GM12878 (cell line): ENCODE measurements around the gene ERCC4. TPM values are rescaled to one million over a fixed set of nuclear protein-coding genes. Genes with fewer than 3 reads are reported as not detected.
A peak's percentile ranks its signal among the peaks of the same experiment; 100 is the strongest.

Experiments
- BCL3 ChIP-seq: IDR thresholded peaks from 2 replicates; pipeline ENCODE4 v1.6.1; 2011; ENCODE audit warnings: borderline replicate concordance, low read depth, mild to moderate bottlenecking, moderate library complexity, low read length; ENCODE audit not compliant: insufficient read depth, poor library complexity, severe bottlenecking
- BMI1 ChIP-seq: fragments of 450-650 bp; IDR thresholded peaks from 2 replicates; pipeline ENCODE4 v1.6.1; 2016; ENCODE audit warnings: mild to moderate bottlenecking, moderate library complexity, borderline replicate concordance
- CHD4 ChIP-seq: fragments of 200-600 bp; sonication (generic); IDR thresholded peaks from 2 replicates; pipeline ENCODE4 v1.6.1; 2016; ENCODE audit warnings: mild to moderate bottlenecking
- EED ChIP-seq: sonication (generic); IDR thresholded peaks from 2 replicates; pipeline ENCODE4 v1.6.1; 2016; ENCODE audit warnings: antibody characterized with exemption, low read depth
- EGR1 ChIP-seq, 2 experiments: IDR thresholded peaks; 1 replicate in 1 of 2; 2 replicates in 1 of 2; pipeline ENCODE4 v1.6.1; 2011 to 2012; ENCODE audit warnings: low read depth in 2 of 2, low read length in 2 of 2, borderline replicate concordance in 1 of 2, mild to moderate bottlenecking in 1 of 2, moderate library complexity in 1 of 2
- ESRRA ChIP-seq: IDR thresholded peaks from 2 replicates; pipeline ENCODE4 v1.6.1; 2012; ENCODE audit warnings: mild to moderate bottlenecking, low read length, improper control_type of control experiment
- GABPA ChIP-seq: IDR thresholded peaks from 2 replicates; pipeline ENCODE4 v1.6.1; 2014; ENCODE audit warnings: antibody characterized with exemption, low read depth, mild to moderate bottlenecking, inconsistent platforms
- HSF1 ChIP-seq: fragments of 150-350 bp; IDR thresholded peaks from 2 replicates; pipeline ENCODE4 v1.6.1; 2014; ENCODE audit warnings: mild to moderate bottlenecking, low read depth, low read length
- NFXL1 ChIP-seq: fragments of 450-650 bp; IDR thresholded peaks from 2 replicates; pipeline ENCODE4 v1.6.1; 2017; ENCODE audit warnings: antibody characterized with exemption, mild to moderate bottlenecking, borderline replicate concordance
- POLR2AphosphoS5 ChIP-seq: IDR thresholded peaks from 2 replicates; pipeline ENCODE4 v1.6.1; 2011; ENCODE audit warnings: mild to moderate bottlenecking, low read length, inconsistent platforms
- RAD51 ChIP-seq: fragments of 450-650 bp; IDR thresholded peaks from 2 replicates; pipeline ENCODE4 v1.6.1; 2016; ENCODE audit warnings: moderate library complexity, mild to moderate bottlenecking, inconsistent platforms
- RELA ChIP-seq: fragments of 450-650 bp; IDR thresholded peaks from 2 replicates; pipeline ENCODE4 v1.8.0; 2014; ENCODE audit warnings: borderline replicate concordance; ENCODE audit not compliant: partially characterized antibody
- REST ChIP-seq: IDR thresholded peaks from 2 replicates; pipeline ENCODE4 v1.6.1; 2012; ENCODE audit warnings: mild to moderate bottlenecking, low read depth, low read length
- SIX5 ChIP-seq: IDR thresholded peaks from 2 replicates; pipeline ENCODE4 v1.6.1; 2011; ENCODE audit warnings: mild to moderate bottlenecking, low read depth, low read length, moderate library complexity; ENCODE audit not compliant: severe bottlenecking
- SMAD1 ChIP-seq: fragments of 450-650 bp; IDR thresholded peaks from 2 replicates; pipeline ENCODE4 v1.6.1; 2018; ENCODE audit warnings: mild to moderate bottlenecking, low read depth; ENCODE audit not compliant: partially characterized antibody
- SMAD5 ChIP-seq: IDR thresholded peaks from 2 replicates; pipeline ENCODE4 v1.6.1; 2016; ENCODE audit warnings: antibody characterized with exemption, low read depth
- TCF3 ChIP-seq: IDR thresholded peaks from 2 replicates; pipeline ENCODE4 v1.6.1; 2012; ENCODE audit warnings: low read depth, mild to moderate bottlenecking, low read length, borderline replicate concordance; ENCODE audit not compliant: insufficient read depth
- YY1 ChIP-seq: IDR thresholded peaks from 2 replicates; pipeline ENCODE4 v1.6.1; 2011; ENCODE audit warnings: low read depth, mild to moderate bottlenecking, low read length
- ZNF687 ChIP-seq: fragments of 450-650 bp; IDR thresholded peaks from 2 replicates; pipeline ENCODE4 v1.6.1; 2017; ENCODE audit warnings: mild to moderate bottlenecking, moderate library complexity
- polyA plus RNA-seq, 11 experiments: library from polyadenylated mRNA; depleted of rRNA in 4 of 11; unstranded in 6 of 11; stranded (reverse) in 5 of 11; fragments of >200 nt; fragmentation: Nextera tagmentation in 4 of 11; fragmentation: Illumina TruSeq in 1 of 11; extraction: Ambion mirVana in 4 of 11; extraction: Trizol in 1 of 11; gene quantifications; 1 replicate in 1 of 11; 2 replicates in 10 of 11; pipeline versions ENCODE4 v1.2.1 to v1.2.3, GENCODE V29; 2011 to 2016; ENCODE audit warnings: inconsistent platforms in 2 of 11, missing spikeins in 2 of 11, low read depth in 1 of 11
- total RNA-seq, 4 experiments: library from RNA; depleted of rRNA in 3 of 4; stranded (reverse); fragments of >200 nt in 3 of 4; fragmentation: Illumina TruSeq in 1 of 4; extraction: Trizol in 1 of 4; gene quantifications; 2 replicates each; pipeline versions ENCODE4 v1.2.1 to v1.2.3, GENCODE V29; 2013 to 2021

ERCC4 gene
- total and polyA plus RNA-seq, 10 of the 15 experiments (the other 5 are each of a cell fraction or from before 2014, with no cell fraction given), result 4.7 to 24.6 (median 8.9) TPM

GRCh38 chr16:13957197-13958078 lies 37.5 kb downstream of the ERCC4 start (continued):
- no peak for TF ChIP-seq ZNF687
- no peak for TF ChIP-seq REST
- TF ChIP-seq GABPA, result peak; percentile 4; the same call in 1 of the 2 replicates
- no peak for TF ChIP-seq POLR2AphosphoS5
- TF ChIP-seq EGR1 (IDR thresholded peaks at IDR 0.05; ENCODE audit: borderline replicate concordance in 1 of 2, low read depth in 2 of 2, low read length in 2 of 2), result peak in 1 of 2 experiments; percentile 86; a peak in 2 of 3 replicates
- no peak for TF ChIP-seq BCL3
- no peak for TF ChIP-seq YY1
- TF ChIP-seq EED, result peak; percentile 77
- TF ChIP-seq HSF1, result no peak
- no peak for TF ChIP-seq NFXL1
- peak; percentile 89 for TF ChIP-seq BMI1
- TF ChIP-seq TCF3, result no peak
- no peak for TF ChIP-seq CHD4
- TF ChIP-seq SMAD1, result peak; percentile 23
- TF ChIP-seq RELA, result no peak
- TF ChIP-seq RAD51, result no peak
- no peak for TF ChIP-seq SIX5
- TF ChIP-seq SMAD5, result no peak
- no peak for TF ChIP-seq ESRRA
